GM23248 (cell line): ENCODE data around the gene KCTD4.

Experiments used
- EZH2 ChIP-seq: fragments of 200-600 bp; sonication (generic); IDR thresholded peaks from 2 replicates; pipeline ENCODE4 v1.6.1; 2018; ENCODE audit warnings: antibody characterized with exemption, mild to moderate bottlenecking; ENCODE audit not compliant: insufficient read depth, poor library complexity, severe bottlenecking
- EZH2phosphoT487 ChIP-seq: fragments of 200-600 bp; sonication (generic); IDR thresholded peaks from 2 replicates; pipeline ENCODE4 v1.6.1; 2018; ENCODE audit warnings: antibody characterized with exemption, moderate library complexity, mild to moderate bottlenecking, low read depth; ENCODE audit not compliant: insufficient read depth

- TF ChIP-seq EZH2 (no peak), EZH2phosphoT487 (no peak)
Measured at GRCh38 chr13:45156565-45157361, 44.1 kb downstream of the KCTD4 start.
